Measurements from ENCODE around the gene FAM217A.

FAM217A gene

GRCh38 chr6:4084444-4085331 is 5.8 kb upstream of the FAM217A start:
- DNase-seq = no peak

GRCh38 chr6:4074478-4075235 is 4.3 kb downstream of the FAM217A start:
- DNase-seq = no peak

GRCh38 chr6:4071330-4071729 is 7.6 kb downstream of the FAM217A start:
- no peak for DNase-seq

- no peak for DNase-seq
These were observed 9.7 kb downstream of the FAM217A start for GRCh38 chr6:4069199-4069598.

GRCh38 chr6:4067673-4068072 is 11.3 kb downstream of the FAM217A start:
- DNase-seq = no peak

- no peak for DNase-seq
These were observed 12.7 kb downstream of the FAM217A start for GRCh38 chr6:4066029-4066755.

- DNase-seq = peak; percentile 71
These were observed 19.7 kb downstream of the FAM217A start for GRCh38 chr6:4059115-4059777.

- no peak for DNase-seq
These were observed 21.9 kb downstream of the FAM217A start for GRCh38 chr6:4057036-4057435.

GRCh38 chr6:4055420-4056041 is 23.4 kb downstream of the FAM217A start:
- no peak for DNase-seq

GRCh38 chr6:4049246-4049645 is 29.7 kb downstream of the FAM217A start:
- DNase-seq = no peak

GRCh38 chr6:4041480-4041879 is 37.5 kb downstream of the FAM217A start:
- DNase-seq = no peak

- DNase-seq = no peak
These were observed 39.6 kb downstream of the FAM217A start for GRCh38 chr6:4039348-4039747.

GRCh38 chr6:4036581-4036980 is 42.4 kb downstream of the FAM217A start:
- no peak for DNase-seq

GRCh38 chr6:4032475-4032874 is 46.5 kb downstream of the FAM217A start:
- DNase-seq = no peak

- no peak for DNase-seq
These were observed 47.5 kb downstream of the FAM217A start for GRCh38 chr6:4031442-4031841.

- no peak for DNase-seq
These were observed 48.3 kb downstream of the FAM217A start for GRCh38 chr6:4030669-4031068.

GRCh38 chr6:4029687-4030086 is 49.2 kb downstream of the FAM217A start:
- no peak for DNase-seq

GRCh38 chr6:4028051-4028450 is 50.9 kb downstream of the FAM217A start:
- DNase-seq = no peak

GRCh38 chr6:4025681-4026080 is 53.3 kb downstream of the FAM217A start:
- DNase-seq = no peak

GRCh38 chr6:4023240-4023639 is 55.7 kb downstream of the FAM217A start:
- DNase-seq = no peak

- no peak for DNase-seq
These were observed 56.9 kb downstream of the FAM217A start for GRCh38 chr6:4021854-4022695.

All from activated CD4-positive, alpha-beta T cell treated with anti-CD3 and anti-CD28 coated beads for 48 hours (primary cell).